Upper lobe of right lung (tissue), 1 donor: ENCODE data around the gene ZNF311. TPM values are rescaled to one million over a fixed set of nuclear protein-coding genes. Genes with fewer than 3 reads are reported as not detected.
A peak's percentile ranks its signal among the peaks of the same experiment; 100 is the strongest.

Experiments used
- ATAC-seq: fragments of 200-7000 bp; cut with Tn5 transposase; one replicate; pipeline ENCODE4 v1.9.1; 2020; ENCODE audit warnings: mild to moderate bottlenecking, moderate library complexity
- DNase-seq: peaks from one replicate; pipeline ENCODE4 v3.0.0-alpha.2; 2020
- H3K27ac ChIP-seq: fragments of 200-600 bp; one replicate; pipeline ENCODE4 v1.8.0; 2022
- H3K27me3 ChIP-seq: fragments of 200-600 bp; one replicate; pipeline ENCODE4 v1.8.0; 2022; ENCODE audit warnings: mild to moderate bottlenecking
- H3K36me3 ChIP-seq: fragments of 200-600 bp; one replicate; pipeline ENCODE4 v1.8.0; 2022
- H3K4me1 ChIP-seq: fragments of 200-600 bp; one replicate; pipeline ENCODE4 v1.8.0; 2022
- H3K4me3 ChIP-seq: fragments of 200-600 bp; one replicate; pipeline ENCODE4 v1.8.0; 2022; ENCODE audit warnings: mild to moderate bottlenecking
- H3K9me3 ChIP-seq: fragments of 200-600 bp; one replicate; pipeline ENCODE4 v1.8.0; 2022
- CTCF ChIP-seq: fragments of 200-600 bp; IDR thresholded peaks from one replicate; pipeline ENCODE4 v1.8.0; 2022; ENCODE audit warnings: antibody characterized with exemption
- intact Hi-C: fragments of 100-400 bp; cut with DNase I; formaldehyde crosslinking; loops from one replicate; pipeline ENCODE4 v1.11.0; 2022
- total RNA-seq: library from RNA; stranded (reverse); fragmentation: NEBNext Ultra II Directional; extraction: Animal tissue kit (Norgen Biotek cat#: 25700); gene quantifications from one replicate; pipeline ENCODE4 v1.2.1, GENCODE V29; 2021
- donor health status: DM: no; HTN: yes; CAD: no; lungs with severe emphysema.

ZNF311 gene
- total RNA-seq, 1 donor from 2014 or later = 1.8 TPM

GRCh38 chr6:28995093-28995650, 9.9 kb downstream of the ZNF311 start:
- no peak overlapping the region for H3K4me3 ChIP-seq
- H3K27ac ChIP-seq = no peak overlapping the region
- no peak for TF ChIP-seq CTCF
- DNase-seq (no peak), ATAC-seq (no peak)
- H3K27me3 ChIP-seq = no peaks in the 10 kb centered on the region
- H3K4me1 ChIP-seq = no peaks in the 10 kb centered on the region
- H3K36me3 ChIP-seq = no peaks in the 10 kb centered on the region
- H3K9me3 ChIP-seq = no peaks in the 10 kb centered on the region
- intact Hi-C loops = no loop called here

DNA sequence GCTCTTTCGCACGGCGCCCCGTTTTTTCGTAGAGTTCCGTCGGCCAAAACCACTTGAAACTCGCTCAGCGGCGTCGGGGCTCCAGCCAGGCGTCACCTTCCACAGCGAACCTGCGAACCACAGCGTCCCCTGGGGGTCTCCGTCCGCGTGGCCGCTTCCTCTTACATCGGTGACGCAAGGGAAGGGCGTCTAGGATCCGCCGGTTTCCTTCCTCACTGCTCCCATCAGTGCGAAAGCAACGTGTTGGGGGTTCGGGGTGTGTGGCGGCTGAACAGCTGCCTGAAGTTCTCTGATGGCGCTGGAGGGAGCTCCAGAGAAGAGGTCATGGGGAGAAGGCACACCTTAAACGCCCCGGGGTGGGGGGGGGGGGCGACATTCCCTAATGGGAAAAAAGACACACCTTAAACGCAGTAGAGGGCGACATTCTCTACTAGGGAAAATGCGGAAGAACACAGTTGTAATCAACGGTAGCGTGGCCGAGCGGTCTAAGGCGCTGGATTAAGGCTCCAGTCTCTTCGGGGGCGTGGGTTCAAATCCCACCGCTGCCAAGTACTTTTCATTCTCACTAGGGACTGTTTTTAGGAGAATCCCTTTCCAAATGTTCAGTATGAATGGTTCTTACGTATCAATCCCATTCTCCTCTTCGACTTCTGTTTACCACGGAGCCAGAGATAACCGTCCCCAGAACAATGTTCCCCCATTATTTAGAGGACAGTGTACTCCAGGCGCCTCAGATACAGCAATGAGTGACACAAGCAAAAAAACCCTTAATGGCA, 16.4 kb downstream of the ZNF311 start:
- ATAC-seq = peak; percentile 67
- no peaks in the 10 kb centered on the region for H3K36me3 ChIP-seq
- H3K27ac ChIP-seq = no peak overlapping the region
- intact Hi-C loops = no loop called here
- H3K9me3 ChIP-seq = no peaks in the 10 kb centered on the region
- no peaks in the 10 kb centered on the region for H3K27me3 ChIP-seq
- peak; percentile 32 for TF ChIP-seq CTCF
- H3K4me1 ChIP-seq = no peaks in the 10 kb centered on the region
- H3K4me3 ChIP-seq = peak overlapping the region; percentile 33
- DNase-seq = peak; percentile 81

- peak overlapping the region; percentile 57 for H3K4me3 ChIP-seq
- H3K36me3 ChIP-seq = no peaks in the 10 kb centered on the region
- intact Hi-C loops = no loop called here
- H3K9me3 ChIP-seq = no peaks in the 10 kb centered on the region
- no peaks in the 10 kb centered on the region for H3K4me1 ChIP-seq
- peak; percentile 92 for ATAC-seq
- H3K27ac ChIP-seq = peak overlapping the region; percentile 76
- no peaks in the 10 kb centered on the region for H3K27me3 ChIP-seq
- DNase-seq = peak; percentile 88
- no peak for TF ChIP-seq CTCF
Observed at GRCh38 chr6:28985462-28986164, 19.5 kb downstream of the ZNF311 start.

DNA sequence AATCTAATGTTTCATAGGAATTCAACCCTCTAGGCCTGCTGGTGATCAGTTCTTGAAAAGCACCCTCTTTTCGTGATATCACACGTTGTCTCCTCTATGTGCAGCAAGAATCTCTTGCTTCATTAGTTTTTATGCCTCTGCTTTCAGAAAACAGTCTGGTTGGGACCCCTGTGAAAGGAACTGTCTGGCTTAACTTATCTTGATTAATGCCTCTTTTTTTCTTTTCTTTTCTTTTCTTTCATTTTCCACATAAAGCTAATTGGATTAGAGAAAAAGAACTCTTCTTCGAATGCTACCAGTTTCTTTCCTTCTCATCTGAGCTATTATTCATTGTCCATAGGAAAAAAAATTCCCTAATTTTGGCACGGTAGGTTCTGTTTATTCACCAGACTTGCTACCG, 21.3 kb downstream of the ZNF311 start:
- intact Hi-C loops = no loop called here
- no peak overlapping the region for H3K4me3 ChIP-seq
- no peak for ATAC-seq

More for the DNA sequence above, 21.3 kb downstream of the ZNF311 start:
- Histone ChIP-seq H3K36me3 (no peaks in the 10 kb centered on the region), H3K27ac (no peak overlapping the region), H3K4me1 (no peaks in the 10 kb centered on the region), H3K9me3 (no peaks in the 10 kb centered on the region), H3K27me3 (no peaks in the 10 kb centered on the region)
- no peak for DNase-seq
- no peak for TF ChIP-seq CTCF
